ENCODE results near the gene DUSP22.

DUSP22 gene

DNA sequence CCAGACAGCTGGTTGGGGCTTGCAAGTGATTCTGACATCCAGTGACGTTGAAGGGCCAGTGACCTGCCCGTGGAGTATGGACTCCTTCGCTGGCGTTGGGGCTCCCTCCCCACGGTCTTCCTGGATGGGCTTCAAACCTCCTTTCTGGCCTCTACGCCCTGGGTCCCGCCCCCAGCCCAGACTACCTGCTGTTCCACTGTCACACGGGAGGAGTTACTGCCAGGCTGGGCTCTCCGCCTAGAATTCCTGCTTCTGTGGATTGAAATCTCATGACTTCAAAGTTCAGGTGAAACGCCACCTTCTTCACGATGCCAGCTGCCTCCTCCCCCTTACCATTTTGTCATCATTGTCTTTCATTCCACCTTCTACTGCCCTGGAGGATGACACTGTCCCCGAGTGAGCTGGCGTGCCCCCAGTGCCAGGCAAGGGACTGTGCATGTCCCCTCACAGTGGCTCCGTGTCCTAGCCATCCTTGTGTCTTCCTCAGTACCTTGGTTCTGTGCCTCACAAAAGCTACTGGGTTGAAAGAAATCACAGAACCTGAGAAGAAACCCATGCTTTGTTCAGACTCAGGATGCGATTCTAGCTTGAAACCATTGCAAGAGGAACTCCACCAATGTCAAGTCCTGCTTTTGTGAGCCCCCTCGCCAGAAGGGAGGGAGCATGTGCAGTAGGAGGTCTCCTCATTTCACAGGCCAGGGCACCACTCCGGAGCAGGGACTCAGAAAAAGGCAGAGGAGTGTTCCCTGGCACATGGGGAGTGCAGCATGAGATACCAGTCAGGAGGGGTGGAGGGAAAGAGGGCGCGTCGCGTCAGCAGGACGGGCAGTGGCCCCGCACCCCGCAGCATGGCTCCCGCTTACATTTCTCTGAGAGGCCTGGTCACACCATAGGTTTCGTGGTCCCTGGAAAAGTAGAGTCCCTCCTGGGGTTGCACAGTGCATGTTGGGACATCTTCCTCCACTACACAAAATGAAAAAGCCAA is 88.2 kb downstream of the DUSP22 start:
- no peak for DNase-seq (ENCODE audit: low spot score)

DNA sequence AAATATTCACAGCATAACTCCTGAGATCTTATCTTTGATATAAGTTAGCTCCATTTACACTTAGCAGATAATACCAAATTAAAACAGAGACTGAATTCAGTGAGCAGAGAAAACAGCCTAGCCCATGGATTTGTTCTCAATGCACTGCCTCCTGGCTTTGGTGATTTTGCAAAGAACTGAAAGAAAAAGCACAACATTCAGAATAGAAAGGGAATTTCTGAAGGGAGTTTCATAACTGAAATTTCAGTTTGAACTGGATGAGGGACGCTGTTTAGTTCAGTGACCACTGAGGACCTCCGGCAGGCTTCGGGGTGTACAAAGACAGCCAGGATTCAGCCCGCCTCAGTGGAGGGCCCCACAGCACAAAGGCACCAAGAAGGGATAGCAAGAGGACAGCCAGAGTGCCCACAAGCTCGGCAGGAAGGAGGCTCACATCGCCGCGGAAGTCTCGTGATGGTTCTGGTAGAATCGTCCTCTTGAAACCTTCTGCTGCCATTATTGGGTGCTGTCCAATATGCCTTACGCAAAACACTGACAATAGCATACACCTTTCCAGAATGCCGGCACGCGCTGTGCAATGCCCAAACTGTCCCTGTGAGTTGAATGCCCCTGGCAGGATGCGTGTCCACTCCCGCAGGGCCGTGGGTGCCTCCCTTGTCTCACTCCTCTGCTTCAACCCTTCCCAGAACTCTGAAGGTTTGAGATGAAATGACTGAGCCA is 89.6 kb downstream of the DUSP22 start:
- no peak for DNase-seq (ENCODE audit: low spot score)

DNA sequence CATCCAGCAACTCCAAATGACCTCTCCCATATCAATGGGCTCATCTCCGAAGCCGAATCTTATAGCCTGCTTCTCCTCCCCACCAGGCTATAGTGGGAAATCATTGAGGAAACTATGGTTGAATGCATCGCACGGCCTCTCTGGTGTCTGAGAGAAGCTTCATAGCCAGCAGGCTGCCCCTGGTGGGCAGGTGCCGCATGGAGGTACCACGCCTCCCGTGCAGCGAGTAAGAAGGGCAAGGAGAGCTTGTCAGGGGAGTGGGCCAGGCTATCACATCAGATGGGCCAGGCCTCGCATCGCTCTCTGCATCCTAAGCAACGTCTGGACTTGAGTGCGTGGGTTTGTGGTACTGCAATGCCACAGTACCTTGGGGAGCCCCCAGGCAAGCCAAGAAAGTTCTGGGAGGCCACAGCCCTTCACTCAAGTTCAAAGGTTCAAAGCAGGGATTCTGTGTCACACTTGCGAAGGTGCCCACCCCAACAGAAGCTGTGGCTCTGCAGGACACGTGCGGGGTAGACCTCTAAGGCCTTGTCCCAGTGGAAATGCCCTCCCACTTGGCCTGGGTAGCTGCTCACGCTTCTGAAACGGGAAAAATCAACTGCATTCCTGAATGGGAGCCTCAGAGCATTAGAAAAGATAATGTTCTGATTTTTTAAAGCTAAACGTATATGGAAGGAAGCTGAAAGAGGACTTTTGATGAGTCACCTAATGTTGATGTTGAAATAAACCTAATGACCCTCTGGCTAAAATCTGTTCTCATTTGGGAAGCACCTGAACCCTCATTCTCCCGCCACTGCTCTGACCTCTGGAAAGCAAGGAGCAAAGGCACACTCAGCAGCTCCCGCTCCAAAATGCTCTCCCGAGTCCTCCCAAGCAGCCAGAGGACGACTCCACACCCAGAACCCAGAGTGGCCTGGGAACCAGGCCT is 90.9 kb downstream of the DUSP22 start:
- no peak for DNase-seq (ENCODE audit: low spot score)

DNA sequence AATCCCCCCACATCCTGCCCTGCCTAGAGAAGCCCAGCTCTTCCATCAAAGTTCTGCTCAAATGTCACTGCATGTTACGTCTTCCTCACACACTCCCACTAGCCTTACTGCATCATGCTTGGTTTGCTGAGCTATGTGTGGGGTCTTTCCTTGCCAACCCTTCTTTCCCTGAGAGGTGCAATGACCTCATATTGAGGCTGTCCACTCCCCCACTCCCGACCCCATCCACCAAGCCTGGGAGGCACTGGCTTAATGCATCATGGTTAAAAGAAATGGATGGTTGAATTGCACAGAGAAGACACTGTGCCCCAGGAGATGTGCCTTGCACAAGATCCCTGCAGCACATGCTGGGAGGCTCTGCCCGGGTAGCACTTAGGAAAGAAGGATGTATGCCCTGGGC is 91.6 kb downstream of the DUSP22 start:
- no peak for DNase-seq (ENCODE audit: low spot score)

DNA sequence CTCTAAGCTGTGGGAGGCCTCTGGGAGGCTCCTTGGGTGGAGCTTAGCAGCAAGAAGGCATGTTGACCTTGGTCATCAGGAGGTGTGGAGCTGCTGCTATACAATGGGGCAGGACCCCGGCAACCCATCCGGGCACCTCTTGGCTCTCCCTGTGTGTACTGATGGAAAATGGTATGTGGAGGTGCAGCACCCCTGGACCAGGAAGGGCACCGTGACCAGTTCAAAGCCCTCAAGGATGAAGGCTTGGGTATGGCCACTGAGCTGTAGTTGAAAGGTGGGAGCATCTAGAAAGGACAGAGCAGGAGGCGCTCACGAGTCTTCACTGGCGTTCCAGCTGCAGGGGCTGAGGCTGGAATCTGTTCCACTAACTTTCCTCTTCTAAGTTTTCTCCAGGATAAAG is 92.6 kb downstream of the DUSP22 start:
- no peak for DNase-seq (ENCODE audit: low spot score)

DNA sequence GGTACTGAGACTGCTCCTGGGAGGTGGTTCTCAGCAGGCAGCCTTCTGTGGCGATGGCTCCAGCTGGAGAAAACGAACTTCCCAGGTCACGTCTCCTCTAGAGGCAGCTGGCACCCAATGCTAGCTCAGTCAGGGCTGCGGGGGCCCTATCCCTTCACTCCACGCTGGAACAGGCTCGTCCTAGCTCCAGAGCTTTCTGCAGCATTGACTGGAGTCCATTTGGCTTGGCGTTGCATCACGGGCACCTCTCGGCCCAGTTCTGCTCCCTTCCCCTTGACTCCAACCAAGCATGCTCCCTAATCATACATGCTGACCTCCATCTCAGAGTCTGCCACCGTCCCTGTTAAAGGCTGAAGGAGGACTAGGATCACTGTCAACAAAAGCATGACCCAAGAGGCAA is 93.3 kb downstream of the DUSP22 start:
- no peak for DNase-seq (ENCODE audit: low spot score)

DNA sequence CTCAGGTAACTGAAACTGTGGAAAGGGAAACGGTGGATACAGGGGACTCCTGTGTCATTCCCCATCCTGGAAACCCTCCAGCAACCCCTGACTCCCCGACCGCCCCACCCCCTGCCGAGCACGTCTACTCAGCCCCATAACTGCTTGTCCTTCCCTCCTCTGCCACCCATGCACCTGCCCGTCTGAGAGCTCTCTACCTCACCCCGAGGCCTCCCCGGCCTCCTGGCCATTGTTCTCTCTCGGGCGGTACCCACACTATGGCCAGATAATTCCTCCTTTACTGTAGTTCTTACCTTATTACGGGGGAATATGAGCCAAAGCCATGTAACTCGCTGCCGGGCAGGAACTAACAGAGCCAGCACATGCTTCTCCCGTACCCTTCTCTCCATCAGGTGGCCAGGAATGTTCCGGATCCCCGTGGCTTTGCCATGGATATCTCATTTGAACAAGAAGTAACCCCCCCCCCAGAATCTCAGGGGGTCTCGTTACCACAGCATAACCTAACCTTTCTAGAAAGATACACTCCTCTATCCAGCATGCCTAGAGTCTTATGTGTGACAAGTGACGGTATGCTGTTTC is 94.5 kb downstream of the DUSP22 start:
- no peak for DNase-seq (ENCODE audit: low spot score)

DNA sequence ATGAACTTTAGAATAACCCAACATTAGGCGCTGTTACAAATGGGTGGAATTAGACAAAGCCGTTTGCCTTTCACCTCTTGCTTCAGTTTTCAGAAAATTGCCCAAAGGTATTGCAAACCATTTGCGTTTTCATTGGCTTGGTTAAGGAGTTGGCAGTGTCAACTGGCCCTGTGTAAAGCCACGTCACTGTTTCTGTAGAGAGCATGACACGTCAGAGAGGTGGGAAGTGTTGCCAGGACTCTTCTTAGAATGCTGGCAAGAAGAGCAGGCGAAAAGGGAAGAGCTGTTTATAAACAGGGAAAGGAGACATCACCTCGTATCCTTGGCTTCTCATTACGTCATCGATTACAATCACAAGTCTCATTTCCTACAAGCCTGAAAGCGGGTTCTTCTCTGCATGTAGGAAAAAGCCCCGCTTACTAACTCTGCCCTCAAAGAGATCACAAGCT is 95.0 kb downstream of the DUSP22 start:
- no peak for DNase-seq (ENCODE audit: low spot score)

DNA sequence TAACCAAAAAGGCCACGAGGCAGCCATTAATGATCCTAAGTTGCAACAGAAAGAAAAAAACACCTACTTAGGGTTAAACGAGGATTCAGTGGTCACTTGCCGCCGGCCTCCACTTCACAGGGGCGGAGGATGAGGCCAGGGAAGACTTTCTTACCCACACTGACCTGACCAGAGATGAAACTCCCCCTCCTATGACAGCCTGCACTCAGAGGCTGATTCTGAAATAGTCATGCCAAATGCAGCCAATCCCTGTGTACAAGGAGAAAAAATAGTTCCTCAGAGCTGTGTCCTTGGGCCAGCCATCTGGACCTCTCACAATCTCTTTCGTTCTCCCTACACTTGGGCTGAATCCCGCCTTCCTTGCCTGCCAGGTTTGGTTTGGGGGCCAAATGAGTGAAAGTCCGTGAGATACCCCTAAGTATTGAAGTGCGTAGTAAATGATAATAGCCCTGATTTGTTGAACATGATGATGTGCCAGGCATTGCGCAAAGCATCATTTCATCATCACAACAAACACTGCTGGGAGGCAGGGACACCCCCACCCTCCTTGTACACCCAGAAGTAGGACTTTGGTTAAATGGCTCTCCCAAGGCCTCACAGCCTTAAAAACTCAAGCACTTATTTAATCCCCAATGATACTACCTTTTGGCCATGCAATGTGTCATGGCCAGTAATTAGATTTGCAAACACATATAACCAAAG is 96.1 kb downstream of the DUSP22 start:
- DNase-seq (ENCODE audit: low spot score) = no peak

DNA sequence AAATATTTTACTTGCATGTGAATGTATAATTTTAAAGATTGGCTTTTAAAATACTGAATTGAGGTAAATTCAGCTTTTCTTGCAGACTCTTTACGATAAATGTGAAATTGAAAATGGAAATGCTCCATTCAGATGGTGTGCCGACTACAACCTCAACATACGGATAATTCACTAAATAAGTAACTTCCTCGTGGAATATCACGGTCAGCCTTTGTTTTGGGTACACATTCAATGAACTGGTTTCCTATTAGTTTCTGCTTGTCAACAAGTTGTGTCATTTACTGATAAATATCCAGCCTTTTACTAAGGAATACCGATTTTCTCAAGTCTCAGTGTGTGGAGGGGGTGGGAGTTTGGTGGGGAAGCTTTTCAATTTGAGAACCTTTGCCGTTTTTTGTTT is 96.9 kb downstream of the DUSP22 start:
- no peak for DNase-seq (ENCODE audit: low spot score)

DNA sequence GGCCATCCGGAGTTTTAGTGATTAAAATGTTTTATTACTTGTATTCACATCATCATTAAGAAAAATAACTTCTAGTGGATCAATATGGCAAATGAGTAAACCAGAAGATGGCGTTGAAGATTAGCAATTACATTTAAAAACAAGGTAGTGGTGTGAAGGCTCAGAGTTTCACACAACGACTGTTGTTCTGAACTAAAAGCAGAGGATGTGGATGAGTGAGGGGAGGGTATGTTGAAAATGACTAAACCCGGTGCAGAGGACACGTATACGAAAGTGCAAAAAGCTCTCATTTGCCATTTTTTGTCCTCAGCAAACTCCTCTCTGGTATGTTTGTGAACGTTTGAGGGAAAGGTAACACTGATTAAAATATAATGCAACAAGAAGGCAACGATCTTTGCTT is 97.3 kb downstream of the DUSP22 start:
- no peak for DNase-seq (ENCODE audit: low spot score)

DNA sequence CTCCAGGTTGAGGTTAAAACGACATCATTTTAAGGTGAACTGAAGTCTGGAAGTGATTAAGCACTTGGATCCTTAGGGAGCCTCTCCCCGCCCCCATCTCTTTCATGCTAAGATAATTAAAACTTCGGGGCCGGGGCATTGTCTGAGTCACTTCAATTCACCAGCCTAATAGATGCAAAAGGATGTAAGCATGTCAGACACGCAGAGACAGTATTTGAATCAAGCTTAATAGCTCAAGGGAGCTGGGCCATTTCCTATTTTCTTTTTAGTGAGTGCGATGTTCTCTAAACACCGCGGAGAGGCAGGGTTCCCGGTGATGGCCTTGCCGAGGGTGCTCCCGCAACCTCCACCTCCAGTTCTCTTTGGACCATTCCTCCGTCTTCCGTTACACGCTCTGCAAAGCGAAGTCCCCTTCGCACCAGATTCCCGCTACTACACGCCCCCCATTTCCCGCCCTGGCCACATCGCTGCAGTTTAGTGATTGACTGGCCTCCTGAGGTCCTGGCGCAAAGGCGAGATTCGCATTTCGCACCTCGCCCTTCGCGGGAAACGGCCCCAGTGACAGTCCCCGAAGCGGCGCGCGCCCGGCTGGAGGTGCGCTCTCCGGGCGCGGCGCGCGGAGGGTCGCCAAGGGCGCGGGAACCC is 98.7 kb downstream of the DUSP22 start:
- DNase-seq (ENCODE audit: low spot score) = no peak

DNA sequence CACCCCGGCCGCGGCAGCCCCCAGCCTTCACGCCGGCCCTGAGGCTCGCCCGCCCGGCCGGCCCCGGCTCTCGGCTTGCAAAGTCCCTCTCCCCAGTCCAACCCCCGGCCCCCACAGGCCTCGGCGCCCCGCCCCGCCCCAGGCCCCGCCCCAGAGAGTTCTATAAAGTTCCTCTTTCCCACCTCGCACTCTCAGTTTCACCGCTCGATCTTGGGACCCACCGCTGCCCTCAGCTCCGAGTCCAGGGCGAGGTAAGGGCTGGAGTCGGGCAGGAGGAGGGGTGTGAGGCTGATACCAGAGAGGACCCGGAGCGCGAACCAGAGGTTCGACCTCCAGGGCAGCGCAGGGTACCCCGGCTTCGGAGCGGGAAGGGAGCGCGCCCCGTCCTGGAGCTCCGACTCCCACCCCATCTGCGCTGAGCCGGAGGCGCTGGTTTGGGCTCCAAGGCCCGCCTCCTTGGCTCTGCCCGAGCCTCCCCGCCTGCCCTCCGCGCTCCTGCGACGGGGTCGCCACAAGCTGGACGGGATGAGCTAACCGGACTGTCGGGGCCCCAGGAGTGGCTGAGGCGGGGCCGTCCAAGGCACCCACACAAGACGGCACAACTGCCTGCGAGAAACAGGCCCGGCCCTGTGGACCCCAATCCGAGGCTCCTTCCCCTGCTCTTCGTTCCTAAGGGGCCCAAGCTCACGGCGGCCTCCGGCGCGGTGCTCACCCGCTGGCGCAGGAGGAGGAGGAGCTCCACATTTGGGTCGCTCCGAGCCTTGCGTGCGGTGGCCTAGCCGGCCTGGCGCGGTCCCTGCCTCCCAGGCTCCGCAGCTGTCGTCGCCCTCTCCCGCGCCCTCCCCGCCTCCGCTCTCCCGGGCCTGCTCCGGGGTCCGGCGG is 99.5 kb downstream of the DUSP22 start, which contains the start of gene IRF4:
Gene IRF4, plus strand, starts transcription at position 194 of the 882 bp plus-strand sequence. CDS start 1,401 bp downstream, outside the sequence.
- DNase-seq (ENCODE audit: low spot score) = no peak

DNA sequence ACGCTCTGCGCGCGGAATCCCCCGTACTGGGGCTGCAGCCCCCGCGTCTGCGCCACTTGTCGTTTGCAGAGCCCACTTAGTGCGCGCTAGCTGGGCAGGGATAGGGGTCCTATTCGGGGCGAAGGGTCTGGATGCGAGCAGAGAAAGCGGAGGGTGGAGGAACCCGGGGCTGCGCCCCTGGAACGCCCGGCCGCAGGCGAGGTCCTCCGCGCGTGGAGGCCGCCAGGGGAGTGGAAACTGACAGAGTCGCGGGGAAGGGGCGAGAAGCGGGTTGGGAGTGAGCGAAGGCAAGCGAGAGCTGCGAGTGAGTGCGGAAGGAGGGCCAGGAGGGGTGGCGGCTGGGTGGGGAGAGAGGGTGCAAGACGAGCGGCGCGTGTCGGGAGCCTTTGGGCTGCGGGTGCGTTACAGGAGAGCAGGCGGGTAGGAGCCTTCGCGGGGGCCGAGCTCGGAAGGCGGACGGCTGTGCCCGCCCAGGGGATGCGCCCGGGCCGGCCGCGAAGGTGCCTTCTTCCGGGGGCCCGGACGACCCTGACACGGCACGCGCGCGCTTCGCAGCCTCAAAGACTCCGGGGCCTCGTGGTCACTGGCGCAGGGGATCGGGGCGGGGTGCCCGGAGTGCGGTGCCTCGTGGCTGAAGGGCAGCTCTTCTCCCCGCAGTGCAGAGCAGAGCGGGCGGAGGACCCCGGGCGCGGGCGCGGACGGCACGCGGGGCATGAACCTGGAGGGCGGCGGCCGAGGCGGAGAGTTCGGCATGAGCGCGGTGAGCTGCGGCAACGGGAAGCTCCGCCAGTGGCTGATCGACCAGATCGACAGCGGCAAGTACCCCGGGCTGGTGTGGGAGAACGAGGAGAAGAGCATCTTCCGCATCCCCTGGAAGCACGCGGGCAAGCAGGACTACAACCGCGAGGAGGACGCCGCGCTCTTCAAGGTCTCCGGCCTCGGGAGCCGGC is 100.4 kb downstream of the DUSP22 start:
- DNase-seq (ENCODE audit: low spot score) = no peak

DNA sequence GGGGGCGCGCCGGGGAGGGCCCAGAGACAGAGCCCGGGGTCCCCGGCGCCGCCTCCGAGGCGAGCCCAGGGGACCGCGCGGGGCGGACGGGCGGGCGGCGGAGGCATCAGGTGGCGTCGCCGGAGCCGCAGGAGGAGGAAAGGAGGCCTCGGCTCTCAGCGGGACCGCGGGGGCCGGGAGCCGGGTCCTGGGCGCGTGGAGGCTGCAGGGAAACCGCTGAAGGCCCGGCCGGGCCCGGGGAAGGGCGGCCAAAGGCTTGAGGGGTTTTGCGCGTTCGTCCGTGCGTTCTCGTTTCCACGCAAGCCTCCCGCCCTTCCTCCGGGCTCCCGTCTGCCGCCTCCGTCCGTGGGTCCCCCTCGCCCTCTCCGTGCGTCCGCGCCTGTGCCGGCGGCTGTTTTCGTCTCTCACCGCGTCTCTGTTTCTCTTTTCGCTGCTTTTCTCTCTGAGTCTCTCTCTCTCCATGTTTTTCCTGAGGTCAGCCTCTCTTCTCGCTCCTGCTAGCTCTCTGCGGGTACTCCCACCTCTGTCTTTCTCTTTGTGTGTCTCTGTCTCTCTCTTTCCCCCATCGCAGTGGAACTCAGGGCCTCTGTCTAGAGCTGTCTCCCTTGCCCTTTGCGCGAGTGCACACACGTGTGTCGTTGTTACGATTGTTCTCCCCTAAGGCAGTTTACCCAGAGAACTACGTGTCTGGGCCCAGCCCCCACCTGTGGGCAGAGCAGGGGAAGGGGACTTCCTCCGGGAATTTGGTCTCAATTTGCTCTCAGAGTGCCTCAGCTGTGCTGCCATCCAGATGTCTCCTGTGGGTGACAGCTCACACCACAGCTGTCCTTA is 101.3 kb downstream of the DUSP22 start:
- no peak for DNase-seq (ENCODE audit: low spot score)

DNA sequence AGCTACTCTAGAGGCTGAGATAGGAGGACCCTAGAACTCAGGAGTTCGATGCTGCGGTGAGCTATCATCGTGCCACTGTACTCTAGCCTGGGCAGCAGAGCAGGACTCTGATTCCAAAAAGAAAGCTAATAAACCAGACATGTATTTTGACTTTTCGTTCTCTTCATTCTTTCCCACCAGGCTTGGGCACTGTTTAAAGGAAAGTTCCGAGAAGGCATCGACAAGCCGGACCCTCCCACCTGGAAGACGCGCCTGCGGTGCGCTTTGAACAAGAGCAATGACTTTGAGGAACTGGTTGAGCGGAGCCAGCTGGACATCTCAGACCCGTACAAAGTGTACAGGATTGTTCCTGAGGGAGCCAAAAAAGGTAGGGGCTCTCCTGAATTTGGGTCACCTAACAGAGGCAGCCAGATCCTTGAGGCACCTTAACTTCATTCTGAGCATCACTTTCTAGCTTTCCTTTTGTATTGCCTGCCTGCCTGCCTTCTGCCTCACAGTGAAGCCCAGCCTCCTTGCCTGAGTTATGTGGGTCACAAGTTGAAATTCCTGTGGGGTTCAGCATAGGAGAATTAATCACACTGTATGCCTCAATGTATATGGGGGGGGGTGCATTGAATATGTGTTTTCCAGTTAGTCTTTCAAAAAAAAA is 102.5 kb downstream of the DUSP22 start:
- no peak for DNase-seq (ENCODE audit: low spot score)

Measured in putamen (tissue), 1 donor.